ENCODE measurements around the gene HOXD4.
A peak's percentile ranks its signal among the peaks of the same experiment; 100 is the strongest.

Gene HOXD4

GRCh38 chr2:176138526-176138922, 12.8 kb upstream of the HOXD4 start:
- ATAC-seq, result no peak

GRCh38 chr2:176138923-176139660, 12.3 kb upstream of the HOXD4 start:
- ATAC-seq, result no peak
- TF ChIP-seq ESRRG (CRISPR knock-in tag; IDR thresholded peaks at IDR 0.05) (no peak), ISL1 (CRISPR knock-in tag; IDR thresholded peaks at IDR 0.05) (no peak), TOX (CRISPR knock-in tag; IDR thresholded peaks at IDR 0.05; ENCODE audit: borderline replicate concordance) (no peak), GLIS3 (CRISPR knock-in tag; IDR thresholded peaks at IDR 0.05) (no peak), ZNF565 (CRISPR knock-in tag; conservative IDR thresholded peaks at IDR 0.05; ENCODE audit: low read depth) (no peak), RARB (CRISPR knock-in tag; IDR thresholded peaks at IDR 0.05) (no peak), PATZ1 (CRISPR knock-in tag; IDR thresholded peaks at IDR 0.05; ENCODE audit: borderline replicate concordance) (no peak), POU6F1 (CRISPR knock-in tag; IDR thresholded peaks at IDR 0.05; ENCODE audit: borderline replicate concordance, low read depth) (no peak), TSHZ2 (CRISPR knock-in tag; IDR thresholded peaks at IDR 0.05) (no peak), TCF4 (CRISPR knock-in tag; IDR thresholded peaks at IDR 0.05; ENCODE audit: borderline replicate concordance) (no peak), ZFP30 (CRISPR knock-in tag; IDR thresholded peaks at IDR 0.05) (no peak), OSR1 (CRISPR knock-in tag; IDR thresholded peaks at IDR 0.05) (no peak), SNAI2 (CRISPR knock-in tag; IDR thresholded peaks at IDR 0.05) (no peak), ZNF8 (CRISPR knock-in tag; IDR thresholded peaks at IDR 0.05) (no peak), PPARA (CRISPR knock-in tag; IDR thresholded peaks at IDR 0.05; ENCODE audit: borderline replicate concordance) (no peak), ZC3H10 (CRISPR knock-in tag; IDR thresholded peaks at IDR 0.05) (no peak)

More at GRCh38 chr2:176138526-176138922, 12.8 kb upstream of the HOXD4 start:
- no peak for TF ChIP-seq ISL1 (CRISPR knock-in tag; IDR thresholded peaks at IDR 0.05)
- no peak for TF ChIP-seq ZNF565 (CRISPR knock-in tag; conservative IDR thresholded peaks at IDR 0.05; ENCODE audit: low read depth)
- TF ChIP-seq ZFP30 (CRISPR knock-in tag; IDR thresholded peaks at IDR 0.05), result no peak
- TF ChIP-seq BACH2 (CRISPR knock-in tag; IDR thresholded peaks at IDR 0.05; ENCODE audit: borderline replicate concordance), result no peak
- TF ChIP-seq POU6F1 (CRISPR knock-in tag; IDR thresholded peaks at IDR 0.05; ENCODE audit: borderline replicate concordance, low read depth), result no peak
- no peak for TF ChIP-seq ARNTL (CRISPR knock-in tag; IDR thresholded peaks at IDR 0.05; ENCODE audit: borderline replicate concordance, low read depth)

- no peak for TF ChIP-seq ZC3H10 (CRISPR knock-in tag; IDR thresholded peaks at IDR 0.05)
- no peak for TF ChIP-seq CSDC2 (CRISPR knock-in tag; IDR thresholded peaks at IDR 0.05)
- no peak for TF ChIP-seq CSRNP3 (CRISPR knock-in tag; IDR thresholded peaks at IDR 0.05)
- TF ChIP-seq CREB5 (CRISPR knock-in tag; IDR thresholded peaks at IDR 0.05; ENCODE audit: low read depth), result no peak
- no peak for TF ChIP-seq ZNF565 (CRISPR knock-in tag; conservative IDR thresholded peaks at IDR 0.05; ENCODE audit: low read depth)
Measured at GRCh38 chr2:176139661-176140512, 11.5 kb upstream of the HOXD4 start.

More at GRCh38 chr2:176139661-176140512, 11.5 kb upstream of the HOXD4 start:
- peak; percentile 7 for ATAC-seq

Measured in SK-N-SH treated with all-trans-retinoic acid at 6 μM for 48 hours (cell line).